GM19193 (cell line): ENCODE results near the gene MAPK4.

Experiments used
- POLR2A ChIP-seq: IDR thresholded peaks from 4 replicates; pipeline ENCODE4 v1.6.1; 2011; ENCODE audit not compliant: insufficient read depth, insufficient read length; ENCODE audit errors: extremely low read depth

The MAPK4 gene

DNA sequence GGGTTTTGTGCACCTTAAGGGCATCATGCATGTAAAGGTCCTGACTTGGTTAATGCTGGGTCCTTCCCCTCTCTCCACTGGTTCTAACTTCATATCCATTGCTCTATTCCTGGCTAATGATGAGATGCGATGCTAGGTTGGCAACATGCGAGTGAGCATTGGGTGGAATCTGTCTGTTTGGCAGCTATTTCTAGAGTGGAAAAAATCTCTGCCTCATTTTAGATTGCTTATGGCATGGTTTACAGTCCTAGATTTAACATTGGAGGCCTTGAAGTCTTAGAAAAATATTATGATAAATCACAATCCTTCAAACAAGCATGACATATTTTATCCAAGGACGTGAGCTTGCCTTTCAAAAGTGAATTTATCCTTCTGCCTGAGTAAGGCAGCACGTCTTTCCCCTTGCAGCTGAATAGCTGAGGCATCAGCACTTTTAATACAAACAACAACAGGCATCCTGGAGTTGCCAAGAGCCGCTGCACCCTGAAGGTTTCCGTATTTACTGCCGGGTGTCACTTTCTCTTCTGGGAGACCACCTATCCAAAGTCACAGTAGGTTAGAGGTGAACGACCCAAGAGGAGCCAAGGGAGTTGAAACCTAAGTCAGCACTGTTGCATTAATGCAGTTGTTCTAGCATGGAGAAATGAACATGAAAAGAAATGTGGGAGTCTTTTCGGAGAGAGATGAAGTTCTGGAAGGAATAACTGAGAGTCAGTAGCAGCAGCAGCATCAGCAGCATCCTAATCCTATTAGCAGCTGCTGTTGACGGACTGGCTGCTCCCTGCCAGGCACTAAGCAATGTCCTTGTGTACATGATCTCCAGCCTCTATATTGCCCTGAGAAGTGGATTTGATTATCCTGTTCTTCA is 78.4 kb downstream of the MAPK4 start:
- TF ChIP-seq POLR2A = no peak

DNA sequence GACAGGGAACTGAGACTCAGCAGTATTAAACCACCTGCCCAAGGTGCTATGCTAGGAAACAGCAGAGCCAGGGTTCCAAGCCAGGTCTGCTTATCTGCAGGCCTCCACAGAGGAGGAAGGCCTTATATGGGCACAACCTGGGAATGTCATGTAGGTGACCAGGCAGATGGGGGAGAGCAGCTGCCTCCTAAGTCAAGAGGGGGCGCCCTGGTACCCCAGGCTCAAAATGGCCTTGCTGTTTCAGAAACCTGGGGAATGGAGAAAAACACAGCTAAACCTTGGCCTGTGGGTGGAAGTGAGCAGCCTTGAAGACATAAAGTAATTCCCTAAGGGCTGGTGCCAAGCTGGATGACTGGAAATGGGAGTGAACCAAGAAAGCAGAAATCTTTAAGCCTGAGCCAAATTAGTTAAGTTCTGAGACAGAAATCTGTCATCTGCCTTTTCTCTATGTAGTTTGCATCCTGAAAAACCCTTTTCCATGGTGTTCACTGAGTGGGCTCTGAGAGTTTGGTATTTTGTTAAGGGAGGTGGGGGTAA is 79.1 kb downstream of the MAPK4 start:
- TF ChIP-seq POLR2A = no peak

DNA sequence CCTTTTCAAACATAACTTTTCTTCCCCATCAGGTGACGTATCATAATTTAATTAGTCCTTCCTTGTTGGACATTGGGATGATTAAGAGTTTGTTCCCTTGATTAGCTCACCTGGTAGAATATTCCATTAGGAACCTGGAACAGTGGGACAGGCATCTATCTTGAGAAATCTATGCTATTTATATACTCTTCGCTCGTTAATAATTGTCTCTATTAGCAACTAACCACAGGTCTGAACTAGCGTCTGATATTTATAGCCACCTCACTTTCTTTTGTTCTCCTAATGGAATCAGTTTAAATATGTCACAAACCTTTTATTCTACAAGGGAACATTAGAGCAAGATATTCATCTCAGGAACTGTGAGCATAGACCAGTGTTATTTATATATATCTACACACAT is 79.8 kb downstream of the MAPK4 start:
- TF ChIP-seq POLR2A = no peak

DNA sequence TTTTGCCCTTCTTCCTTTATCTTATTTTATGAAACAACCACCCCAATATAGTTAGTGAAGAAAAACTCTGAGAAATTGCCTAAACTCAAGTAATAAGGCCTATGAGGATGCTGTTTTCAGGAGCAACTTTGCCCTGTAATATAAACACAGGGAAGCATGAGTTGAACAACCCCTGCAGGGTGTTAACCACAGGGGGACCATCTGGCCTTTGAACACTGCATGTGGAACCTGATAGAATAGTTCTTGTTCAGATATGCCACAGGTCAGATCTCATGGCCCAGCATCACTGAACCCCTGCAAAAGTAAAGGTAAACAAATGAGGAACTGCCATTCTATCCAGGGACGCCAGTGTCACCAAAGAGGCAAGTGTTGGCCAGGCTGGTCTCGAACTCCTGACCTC is 82.6 kb downstream of the MAPK4 start:
- TF ChIP-seq POLR2A = no peak

DNA sequence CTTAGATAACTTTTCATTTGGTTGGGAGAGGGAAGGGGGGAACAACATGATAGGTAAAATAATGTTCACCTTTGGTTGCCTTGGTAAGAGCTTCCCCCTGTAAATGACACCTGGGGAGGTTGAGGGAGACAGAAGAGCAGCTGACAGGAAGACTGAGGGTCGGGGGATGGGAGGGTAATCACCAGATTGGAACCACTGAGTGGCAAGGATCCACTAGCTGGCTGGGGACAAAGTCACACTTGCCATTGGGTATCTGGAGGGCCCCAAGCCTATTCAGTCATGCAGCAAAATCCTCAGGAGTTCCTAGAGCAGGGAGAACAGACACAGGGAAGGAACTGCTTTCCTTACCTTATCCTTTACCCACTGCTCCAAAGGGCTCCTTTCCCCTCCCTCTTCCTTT is 84.3 kb downstream of the MAPK4 start:
- no peak for TF ChIP-seq POLR2A

DNA sequence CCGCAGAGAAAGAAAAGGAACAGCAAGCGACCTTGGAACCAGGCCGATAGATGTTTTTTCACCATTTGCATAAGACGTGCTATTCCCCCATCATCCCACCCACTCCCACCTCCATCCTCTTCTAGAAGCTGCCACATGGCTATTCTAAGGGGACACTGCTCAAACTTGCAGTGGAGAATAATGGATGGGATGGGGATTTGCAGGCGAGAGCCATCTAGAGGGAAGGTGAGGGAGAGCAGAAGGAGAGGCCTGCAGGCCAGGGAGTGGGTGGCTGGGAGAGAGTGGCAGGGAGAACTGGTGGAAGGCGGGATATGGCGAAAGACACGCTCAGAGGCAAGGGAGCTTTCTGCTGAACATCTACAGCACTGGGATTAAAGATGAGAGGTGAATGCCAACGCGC is 84.9 kb downstream of the MAPK4 start:
- TF ChIP-seq POLR2A = no peak

DNA sequence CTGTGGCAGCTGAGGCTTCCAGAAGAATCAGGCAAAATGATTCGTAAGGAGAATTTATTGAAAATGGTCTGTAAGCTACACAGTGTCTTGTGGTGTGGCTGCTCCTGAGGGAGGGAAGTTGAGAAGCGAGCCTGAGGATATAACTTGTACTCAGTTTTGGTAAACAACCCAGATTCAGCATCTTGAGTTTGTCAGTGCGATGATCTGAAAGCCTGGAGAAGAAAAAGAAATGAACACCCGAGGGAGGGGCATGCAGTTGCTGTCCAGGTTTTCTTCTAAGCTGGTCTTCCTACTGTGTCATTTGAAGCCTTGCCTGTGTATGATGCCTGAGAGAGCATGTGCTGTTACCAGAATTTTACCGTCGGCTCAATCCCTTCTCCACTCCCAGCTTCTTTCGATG is 87.3 kb downstream of the MAPK4 start:
- no peak for TF ChIP-seq POLR2A

DNA sequence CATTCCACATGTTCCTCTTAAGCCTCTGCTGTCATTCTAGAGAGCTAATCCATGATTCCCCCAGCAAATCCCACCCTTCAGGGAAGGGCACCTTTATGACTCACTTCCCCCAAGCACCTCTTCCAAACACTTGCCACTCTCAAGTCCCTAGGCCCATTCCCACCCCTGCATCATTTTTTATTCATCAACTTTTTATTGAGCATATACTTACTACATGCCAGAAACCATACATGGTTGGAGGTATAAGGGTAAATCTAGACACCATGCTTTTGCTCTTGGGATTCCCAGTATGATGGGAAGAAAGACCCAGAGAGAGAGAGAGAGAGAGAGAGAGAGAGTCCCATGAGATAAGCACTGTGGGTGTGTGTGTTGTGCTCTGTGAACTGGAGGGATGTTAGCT is 87.9 kb downstream of the MAPK4 start:
- no peak for TF ChIP-seq POLR2A

DNA sequence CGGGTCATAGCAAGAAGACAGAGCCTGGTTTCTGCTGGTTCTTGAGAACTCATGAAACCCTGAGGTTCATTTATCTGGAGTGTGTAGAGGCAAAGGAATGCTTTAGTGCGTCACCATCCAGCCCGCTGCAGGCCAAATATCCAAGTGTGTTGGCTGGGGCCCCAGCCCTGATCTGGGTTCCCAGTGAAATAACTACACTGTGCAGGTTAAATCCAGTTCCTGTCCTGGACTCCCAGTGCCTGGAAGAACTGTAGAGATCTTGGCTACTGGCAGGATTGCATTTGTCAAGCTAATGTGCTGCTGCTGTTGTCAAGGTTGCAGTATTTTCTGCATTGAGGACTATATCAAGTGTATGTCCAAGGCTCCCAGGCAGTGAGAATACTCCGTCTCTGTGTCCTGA is 89.9 kb downstream of the MAPK4 start:
- TF ChIP-seq POLR2A = no peak

DNA sequence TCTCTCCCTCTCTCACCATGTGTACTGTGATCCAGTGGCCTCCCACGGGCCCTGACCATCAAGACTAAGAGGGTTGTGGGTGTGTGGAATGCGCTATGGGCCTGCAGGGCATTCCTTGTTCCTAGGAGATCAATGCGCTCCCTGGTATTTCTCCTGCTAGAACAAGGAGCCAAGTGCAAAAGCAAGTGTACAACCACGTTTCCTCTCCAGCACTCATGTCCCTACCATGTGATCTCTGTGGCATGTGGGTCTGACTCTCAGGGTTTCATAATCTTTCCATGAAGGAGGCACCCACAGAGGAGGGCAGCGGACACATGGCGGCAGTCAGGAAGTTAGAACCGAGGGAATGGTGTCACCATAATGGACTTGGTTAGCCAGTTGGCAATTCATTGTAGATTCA is 91.4 kb downstream of the MAPK4 start:
- no peak for TF ChIP-seq POLR2A

DNA sequence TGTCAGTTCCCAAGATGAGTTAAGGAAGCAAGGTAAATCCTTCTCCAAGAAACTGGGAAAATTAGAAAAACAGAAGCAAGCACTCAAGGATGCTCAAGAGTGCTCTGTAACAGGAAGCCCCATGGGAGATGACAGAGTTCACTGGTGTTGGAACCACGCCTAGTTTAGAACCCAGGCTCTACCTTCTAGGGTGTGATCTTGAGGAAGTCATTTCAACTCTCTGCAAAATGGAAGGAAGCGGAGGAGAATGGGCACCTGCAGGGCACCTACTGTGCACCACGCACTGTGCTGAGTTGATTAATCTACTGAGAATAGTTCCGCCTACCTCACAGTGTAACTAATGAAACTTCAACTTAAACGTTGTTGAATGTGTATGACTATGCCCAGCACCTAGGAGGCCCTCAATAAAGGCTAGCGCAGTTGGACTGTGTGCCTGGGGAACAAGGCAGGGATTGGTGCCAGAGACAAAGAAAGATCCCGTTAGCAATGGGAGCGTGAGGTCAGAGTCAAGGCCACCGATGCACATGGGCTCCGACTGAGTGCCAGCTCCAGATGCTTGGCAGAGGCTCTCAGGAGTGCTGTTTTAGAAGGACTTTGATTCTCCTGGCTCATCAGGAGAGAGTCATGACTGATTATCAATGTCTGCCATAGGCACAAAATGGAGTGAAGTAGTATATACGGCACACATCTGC is 93.7 kb downstream of the MAPK4 start:
- TF ChIP-seq POLR2A = no peak

DNA sequence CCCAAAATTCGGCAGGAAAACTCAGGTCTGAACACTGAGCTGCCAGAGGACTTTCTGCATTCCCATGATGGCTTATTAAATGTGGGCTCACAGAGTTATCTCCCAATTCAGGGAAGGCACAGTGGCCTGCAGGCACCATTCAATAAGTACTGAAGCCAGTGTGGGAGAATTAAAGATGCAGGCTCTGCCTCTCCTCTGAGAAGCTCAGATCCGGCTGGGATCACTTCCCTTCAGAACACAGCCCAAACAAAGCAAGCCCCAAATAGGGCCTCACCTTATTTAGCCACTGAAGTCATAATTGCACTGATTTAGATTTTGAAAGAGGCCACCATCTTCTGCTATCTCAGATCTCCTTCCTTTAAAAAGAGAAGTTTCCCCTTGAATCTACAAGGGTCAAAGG is 94.3 kb downstream of the MAPK4 start:
- TF ChIP-seq POLR2A = no peak

DNA sequence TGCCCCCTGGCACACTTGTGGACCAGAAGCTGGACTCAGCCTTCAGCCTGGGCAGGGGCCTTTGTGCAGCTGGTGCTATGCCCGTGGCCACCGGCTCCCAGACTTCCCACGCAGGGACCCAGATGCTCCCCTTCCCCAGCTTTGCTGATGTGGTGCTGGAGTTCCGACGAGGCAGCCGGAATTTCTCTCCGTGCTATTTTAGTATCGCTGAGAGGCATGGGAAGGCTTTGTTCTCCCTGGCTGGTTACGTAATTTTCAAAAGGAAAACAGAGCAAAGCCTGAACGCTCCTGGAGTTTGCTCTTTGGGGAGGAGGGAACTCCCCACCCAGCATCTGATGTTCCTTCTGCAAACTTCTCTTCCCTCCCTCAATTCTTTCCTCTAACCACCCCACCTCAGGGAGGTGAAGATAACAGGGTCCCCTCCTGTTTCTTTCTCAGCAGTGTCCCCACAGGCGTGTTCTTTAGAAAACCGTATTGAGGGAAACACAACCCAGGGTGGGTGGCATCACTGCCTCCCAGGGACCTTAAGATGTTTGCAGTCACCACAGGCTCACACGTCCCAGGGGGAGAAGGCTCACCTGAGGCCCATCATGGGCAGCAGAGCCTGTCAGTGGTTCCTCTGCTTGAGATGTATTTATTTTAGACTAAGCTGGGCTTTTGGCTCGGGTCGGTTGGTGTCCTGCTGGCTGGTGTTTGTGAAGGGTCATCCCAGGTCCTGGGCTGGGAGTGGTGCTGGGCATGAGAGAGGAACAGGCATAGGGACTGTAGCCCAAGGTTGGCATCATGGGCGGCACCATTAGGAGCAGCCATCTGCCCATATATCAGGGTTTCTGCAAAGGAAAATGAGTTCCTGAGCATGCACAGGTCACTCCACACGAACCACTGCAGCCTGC is 95.0 kb downstream of the MAPK4 start:
- TF ChIP-seq POLR2A = no peak

DNA sequence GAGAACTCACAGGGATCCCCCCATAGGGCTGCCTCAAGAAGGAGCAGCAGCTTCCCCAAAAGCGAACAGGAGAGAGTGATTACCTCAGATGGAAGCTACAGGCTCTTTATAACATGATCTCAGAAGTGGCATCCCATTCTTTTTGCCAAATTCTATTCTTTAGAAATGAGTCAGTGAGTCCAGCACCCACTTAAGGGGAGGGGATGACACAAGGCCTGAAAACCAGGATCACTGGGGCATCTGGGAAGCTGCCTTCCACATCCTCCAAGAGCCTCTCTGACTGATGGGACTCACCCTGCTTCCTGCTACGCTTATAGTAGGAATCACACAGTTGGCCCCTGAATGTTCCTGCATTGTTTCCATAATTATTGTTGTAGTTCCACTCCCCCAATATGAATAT is 96.5 kb downstream of the MAPK4 start:
- TF ChIP-seq POLR2A = no peak

DNA sequence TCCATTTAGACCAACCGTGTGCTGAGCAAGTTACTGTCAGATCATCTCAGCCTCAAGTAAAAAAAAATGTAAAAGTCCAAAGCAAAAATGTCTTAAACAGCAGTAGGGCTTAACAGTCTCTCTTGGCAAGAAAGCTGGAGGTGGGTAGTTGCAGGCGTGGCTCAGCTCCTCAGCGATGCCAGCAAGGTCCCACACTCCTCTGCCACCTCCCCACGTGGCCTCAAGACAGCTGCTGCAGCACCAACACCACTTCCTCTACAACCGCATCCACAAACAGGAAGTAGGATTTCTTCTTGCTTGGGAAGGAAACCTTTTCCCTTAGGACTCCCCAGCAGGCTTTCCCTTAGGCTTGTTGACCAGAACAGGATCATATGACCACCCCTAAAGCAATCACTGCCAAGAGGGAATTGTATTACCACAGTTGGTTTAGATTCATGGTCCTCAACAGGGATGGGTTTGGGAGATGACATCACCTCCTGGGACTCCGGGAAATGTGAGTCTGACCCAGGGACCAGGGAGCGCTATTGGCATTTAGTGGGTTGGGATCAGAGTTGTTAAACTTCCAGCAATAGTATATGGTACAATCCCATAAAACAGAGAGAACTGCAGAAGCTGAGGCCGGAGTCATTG is 97.1 kb downstream of the MAPK4 start:
- no peak for TF ChIP-seq POLR2A

DNA sequence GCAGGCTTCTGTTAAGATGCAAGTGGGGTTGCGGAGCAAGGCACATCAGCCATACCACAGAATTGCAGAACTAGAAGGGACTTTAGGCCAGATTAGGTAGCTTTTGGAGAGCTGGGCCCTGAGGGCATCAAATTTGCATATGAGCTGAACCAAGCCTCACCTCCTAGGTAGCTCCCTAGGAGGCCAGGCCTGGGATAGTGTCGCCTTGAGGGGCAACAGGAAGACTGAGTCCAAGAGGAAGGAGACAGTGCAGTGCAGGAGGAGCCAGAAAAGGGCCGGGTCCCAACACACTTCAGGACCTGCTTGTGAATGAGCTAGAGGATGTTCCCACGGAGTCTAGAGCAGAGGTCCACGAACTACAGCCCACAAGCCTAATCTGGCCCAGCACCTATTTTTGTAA is 98.7 kb downstream of the MAPK4 start:
- no peak for TF ChIP-seq POLR2A
